ENCODE data around the gene PDGFC.

PDGFC gene

GRCh38 chr4:156941940-156942548, 29.6 kb downstream of the PDGFC start:
- TF ChIP-seq CTCF (IDR thresholded peaks at IDR 0.05): no peak

GRCh38 chr4:156939801-156940200, 31.8 kb downstream of the PDGFC start:
- no peak for TF ChIP-seq CTCF (IDR thresholded peaks at IDR 0.05)

- no peak for TF ChIP-seq CTCF (IDR thresholded peaks at IDR 0.05)
Measured at GRCh38 chr4:156939139-156939538, 32.5 kb downstream of the PDGFC start.

GRCh38 chr4:156934259-156934635, 37.4 kb downstream of the PDGFC start:
- TF ChIP-seq CTCF (IDR thresholded peaks at IDR 0.05): no peak

- TF ChIP-seq CTCF (IDR thresholded peaks at IDR 0.05): no peak
Measured at GRCh38 chr4:156933633-156934258, 37.9 kb downstream of the PDGFC start.

GRCh38 chr4:156931267-156931666, 40.3 kb downstream of the PDGFC start:
- no peak for TF ChIP-seq CTCF (IDR thresholded peaks at IDR 0.05)

GRCh38 chr4:156929386-156930105, 42.1 kb downstream of the PDGFC start:
- no peak for TF ChIP-seq CTCF (IDR thresholded peaks at IDR 0.05)

All from LNCAP (cell line).